Coronary artery (tissue), 2 donors: ENCODE measurements around the gene CTPS2.
"Not testable (repeated sequence)": the region's sequence is repeated elsewhere in the genome, so short reads cannot be mapped to it uniquely, and the experiment has no call there.

ENCODE experiments used
- DNase-seq: peaks from one replicate; pipeline ENCODE4 v3.0.0-alpha.2; 2017; ENCODE audit warnings: low spot score
- H3K27ac ChIP-seq, 2 donors: fragments of 200-600 bp; sonication (generic); one replicate each; pipeline ENCODE4 v1.5.1; 2016 to 2019
- H3K4me3 ChIP-seq: fragments of 200-600 bp; sonication (generic); 2 replicates; pipeline ENCODE4 v1.5.1; 2016; ENCODE audit warnings: mild to moderate bottlenecking, moderate library complexity
- CTCF ChIP-seq: fragments of 200-600 bp; sonication (generic); IDR thresholded peaks from one replicate; pipeline ENCODE4 v1.5.1; 2019; ENCODE audit warnings: antibody characterized with exemption

The CTPS2 gene

DNA sequence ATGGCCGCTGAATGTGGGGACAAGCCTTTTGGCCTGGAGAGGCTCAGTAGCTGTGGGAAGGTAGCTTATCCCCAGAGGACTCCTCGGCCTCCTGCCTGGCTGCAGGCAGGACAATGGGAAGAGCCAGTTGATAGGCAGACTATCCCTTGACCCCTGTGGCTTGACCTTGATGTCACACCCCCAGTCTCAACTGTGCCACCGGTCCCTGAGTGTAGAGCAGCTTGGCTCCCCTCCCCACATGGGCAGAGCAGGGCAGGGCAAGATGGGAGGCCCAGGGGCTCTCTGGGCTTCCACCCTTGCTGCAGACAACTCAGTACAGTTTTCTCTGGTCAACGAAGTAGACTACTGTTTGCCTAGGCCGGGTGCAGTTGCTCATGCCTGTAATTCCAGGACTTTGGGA lies 32.6 kb upstream of the CTPS2 start:
- Histone ChIP-seq H3K27ac (no peak overlapping the region), H3K4me3 (no peak overlapping the region)
- no peak for TF ChIP-seq CTCF
- no peak for DNase-seq

- no peak for DNase-seq
- no peak for TF ChIP-seq CTCF
- Histone ChIP-seq H3K27ac (no peak overlapping the region), H3K4me3 (no peak overlapping the region)
Observed at GRCh38 chrX:16743604-16744325, 31.3 kb upstream of the CTPS2 start.

- TF ChIP-seq CTCF: no peak
- DNase-seq: no peak
- H3K4me3 ChIP-seq: no peak overlapping the region
Observed at GRCh38 chrX:16739574-16739973, 27.1 kb upstream of the CTPS2 start.

DNA sequence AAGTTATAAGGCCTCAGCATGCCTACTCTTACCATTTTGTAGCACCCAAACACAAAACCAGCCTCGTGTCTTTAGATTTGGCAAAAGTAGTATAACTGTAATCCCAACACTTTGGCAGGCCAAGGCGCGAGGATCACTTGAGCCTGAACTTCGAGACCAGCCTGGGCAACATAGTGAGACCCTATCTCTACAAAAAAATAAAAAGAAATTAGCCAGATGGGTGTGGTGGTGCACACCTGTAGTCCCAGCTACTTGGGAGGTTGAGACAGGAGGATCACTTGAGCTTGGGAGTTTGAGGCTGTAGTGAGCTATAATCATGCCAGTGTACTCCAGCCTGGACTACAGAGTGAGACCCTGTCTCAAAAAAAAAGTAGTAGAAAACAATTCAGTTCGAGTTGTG lies 24.6 kb upstream of the CTPS2 start:
- TF ChIP-seq CTCF: no peak
- H3K4me3 ChIP-seq: no peak overlapping the region
- H3K27ac ChIP-seq: no peak overlapping the region
- DNase-seq: no peak

More at GRCh38 chrX:16739574-16739973, 27.1 kb upstream of the CTPS2 start:
- no peak overlapping the region for H3K27ac ChIP-seq

GRCh38 chrX:16733013-16733412 lies 20.5 kb upstream of the CTPS2 start:
- no peak for DNase-seq
- TF ChIP-seq CTCF: no peak
- Histone ChIP-seq H3K27ac (no peak overlapping the region), H3K4me3 (no peak overlapping the region)

GRCh38 chrX:16730450-16730849 lies 18.0 kb upstream of the CTPS2 start:
- no peak overlapping the region for H3K4me3 ChIP-seq
- TF ChIP-seq CTCF: no peak

GRCh38 chrX:16727637-16728036 lies 15.2 kb upstream of the CTPS2 start:
- Histone ChIP-seq H3K27ac (no peak overlapping the region), H3K4me3 (no peak overlapping the region)
- no peak for DNase-seq
- TF ChIP-seq CTCF: no peak

More at GRCh38 chrX:16730450-16730849, 18.0 kb upstream of the CTPS2 start:
- no peak overlapping the region for H3K27ac ChIP-seq
- no peak for DNase-seq

- not testable (repeated sequence) for H3K27ac ChIP-seq
Observed at GRCh38 chrX:16726347-16726988, 14.0 kb upstream of the CTPS2 start.

More at GRCh38 chrX:16726347-16726988, 14.0 kb upstream of the CTPS2 start:
- H3K4me3 ChIP-seq, DNase-seq: not testable (repeated sequence)
